CD14-positive monocyte (primary cell): ENCODE data around the gene SHB. TPM values are rescaled to one million over a fixed set of nuclear protein-coding genes. Genes with fewer than 3 reads are reported as not detected.

ENCODE experiments used
- DNase-seq, 3 donors: peaks; one replicate each; pipeline ENCODE4 v3.0.0-alpha.2; 2011 to 2022
- H2AFZ ChIP-seq: 2 replicates; pipeline ENCODE4 v1.6.0; 2012; ENCODE audit warnings: mild to moderate bottlenecking, low read depth, low read length, inconsistent platforms; ENCODE audit not compliant: insufficient read depth, poor library complexity, severe bottlenecking
- H3K27ac ChIP-seq, 2 donors: 1 replicate in 1 of 2; 2 replicates in 1 of 2; pipeline ENCODE4 v1.5.1; 2012 to 2013; ENCODE audit warnings: low read length in 2 of 2, control low read depth in 1 of 2, inconsistent platforms in 1 of 2, low read depth in 1 of 2, mild to moderate bottlenecking in 1 of 2
- H3K27me3 ChIP-seq, 2 donors: one replicate each; pipeline versions ENCODE4 v1.6.0 to v1.6.1; 2011 to 2013; ENCODE audit warnings: low read length in 2 of 2; ENCODE audit not compliant: control insufficient read depth in 2 of 2, insufficient read depth in 2 of 2
- H3K36me3 ChIP-seq, 2 donors: replicated peaks in 1 of 2; 1 replicate in 1 of 2; 2 replicates in 1 of 2; pipeline versions ENCODE4 v1.5.1 to v1.6.1; 2012 to 2013; ENCODE audit warnings: low read length in 2 of 2, control low read depth in 1 of 2, inconsistent platforms in 1 of 2, mild to moderate bottlenecking in 1 of 2; ENCODE audit not compliant: insufficient read depth in 2 of 2, control insufficient read depth in 1 of 2
- H3K4me1 ChIP-seq, 2 donors: 1 replicate in 1 of 2; 2 replicates in 1 of 2; pipeline versions ENCODE4 v1.5.1 to v1.6.1; 2012 to 2013; ENCODE audit warnings: low read length in 2 of 2, control low read depth in 1 of 2, inconsistent platforms in 1 of 2, mild to moderate bottlenecking in 1 of 2, moderate library complexity in 1 of 2; ENCODE audit not compliant: insufficient read depth in 2 of 2, control insufficient read depth in 1 of 2
- H3K4me2 ChIP-seq: replicated peaks from 2 replicates; pipeline ENCODE3; 2012; ENCODE audit warnings: low read length, moderate library complexity, mild to moderate bottlenecking; ENCODE audit not compliant: poor library complexity, severe bottlenecking; ENCODE audit errors: extremely low read depth
- H3K4me3 ChIP-seq, 3 experiments: fragments of 200-600 bp in 1 of 3; sonication (generic) in 1 of 3; replicated peaks in 1 of 3; 1 replicate in 2 of 3; 2 replicates in 1 of 3; pipeline ENCODE4 v1.5.1; 2011 to 2013; ENCODE audit warnings: low read length in 3 of 3, mild to moderate bottlenecking in 3 of 3, control low read depth in 2 of 3, low read depth in 2 of 3, inconsistent platforms in 1 of 3, moderate library complexity in 1 of 3
- H3K79me2 ChIP-seq: 2 replicates; pipeline ENCODE4 v1.6.0; 2012; ENCODE audit warnings: mild to moderate bottlenecking, control low read depth, inconsistent platforms, low read length, moderate library complexity; ENCODE audit not compliant: insufficient read depth
- H3K9ac ChIP-seq: 2 replicates; pipeline ENCODE4 v1.6.0; 2017; ENCODE audit warnings: low read length, mild to moderate bottlenecking; ENCODE audit not compliant: insufficient read depth, poor library complexity, severe bottlenecking
- H3K9me3 ChIP-seq, 2 donors: replicated peaks in 1 of 2; 1 replicate in 1 of 2; 2 replicates in 1 of 2; pipeline versions ENCODE4 v1.5.1 to v1.6.1; 2012 to 2013; ENCODE audit warnings: low read length in 2 of 2, control low read depth in 1 of 2; ENCODE audit not compliant: control insufficient read depth in 1 of 2, insufficient read depth in 1 of 2
- H4K20me1 ChIP-seq: 2 replicates; pipeline ENCODE4 v1.6.0; 2012; ENCODE audit warnings: mild to moderate bottlenecking, low read length, control low read depth, moderate library complexity; ENCODE audit not compliant: insufficient read depth
- H3K27ac Mint-ChIP-seq, 7 donors: one replicate each; pipeline ENCODE4 v1.8.0; 2020; ENCODE audit warnings: mild to moderate bottlenecking in 7 of 7, mixed read lengths in 7 of 7, moderate library complexity in 6 of 7, inconsistent platforms in 2 of 7
- H3K27me3 Mint-ChIP-seq, 3 donors: one replicate each; pipeline ENCODE4 v1.8.0; 2021 to 2022; ENCODE audit warnings: low read depth in 3 of 3, mild to moderate bottlenecking in 3 of 3, mixed read lengths in 3 of 3, moderate library complexity in 3 of 3, inconsistent platforms in 1 of 3
- H3K36me3 Mint-ChIP-seq, 2 donors: one replicate each; pipeline ENCODE4 v1.8.0; 2020; ENCODE audit warnings: mixed read lengths in 2 of 2, inconsistent platforms in 1 of 2, mild to moderate bottlenecking in 1 of 2
- H3K4me1 Mint-ChIP-seq: one replicate; pipeline ENCODE4 v1.8.0; 2020; ENCODE audit warnings: mild to moderate bottlenecking, mixed read lengths
- H3K4me3 Mint-ChIP-seq, 2 donors: one replicate each; pipeline ENCODE4 v1.8.0; 2020; ENCODE audit warnings: mild to moderate bottlenecking in 2 of 2, mixed read lengths in 2 of 2, moderate library complexity in 1 of 2
- H3K9me3 Mint-ChIP-seq, 7 donors: one replicate each; pipeline ENCODE4 v1.8.0; 2020 to 2022; ENCODE audit warnings: mixed read lengths in 7 of 7, mild to moderate bottlenecking in 6 of 7, moderate library complexity in 6 of 7, inconsistent platforms in 2 of 7
- WGBS: methylation state at CpG from one replicate; pipeline ENCODE4 v1.1.5; 2013; ENCODE audit warnings: missing lambda C conversion rate; ENCODE audit not compliant: insufficient coverage; 5-methylcytosine and 5-hydroxymethylcytosine counted together
- intact Hi-C, 2 donors: fragments of 100-400 bp; cut with micrococcal nuclease; formaldehyde crosslinking; loops; one replicate each; pipeline versions ENCODE4 v1.15.0 to v1.15.1; 2023
- polyA plus RNA-seq, 3 donors: library from polyadenylated mRNA; depleted of rRNA in 1 of 3; unstranded in 2 of 3; stranded (reverse) in 1 of 3; fragments of 300-500 nt in 2 of 3; fragments of >200 nt in 1 of 3; fragmentation: Illumina TruSeq in 2 of 3; gene quantifications; 1 replicate in 2 of 3; 2 replicates in 1 of 3; pipeline ENCODE4 v1.2.3, GENCODE V29; 2012 to 2021
- TF ChIP-seq, protein P1 (sequence below): fragments of 200-600 bp; IDR thresholded peaks from one replicate; pipeline ENCODE4 v1.8.0; 2022; ENCODE audit warnings: antibody characterized with exemption, mild to moderate bottlenecking

The SHB gene
- polyA plus RNA-seq, 3 donors: 0.27 to 1.3 (median 0.31) TPM

DNA sequence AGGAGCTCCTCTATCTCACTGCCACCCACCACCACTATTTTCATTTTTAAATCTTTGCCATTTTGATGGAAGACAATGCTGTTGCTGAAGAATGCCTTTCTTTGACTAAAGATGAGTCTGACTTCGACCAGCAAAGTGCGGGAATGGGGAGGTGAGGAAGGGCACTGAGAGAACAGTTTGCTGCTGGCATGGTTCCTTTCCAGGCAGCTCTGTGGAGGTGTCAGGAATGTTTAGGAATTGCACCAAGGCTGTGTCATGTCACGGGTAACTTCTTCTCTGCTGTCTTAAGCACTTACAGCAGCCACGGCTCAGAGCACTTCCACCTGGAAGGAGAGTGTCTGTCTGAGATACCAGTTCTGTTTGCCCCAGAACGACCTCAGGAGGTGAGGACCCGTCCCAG is 41.4 kb upstream of the SHB start:
- H3K4me3 Mint-ChIP-seq: no peak overlapping the region
- H3K27ac Mint-ChIP-seq: no peak overlapping the region
- no peaks in the 10 kb centered on the region for H3K9me3 ChIP-seq
- H3K27me3 Mint-ChIP-seq: peaks cover 5 to 23% (median 6%) of the 10 kb centered on the region in 3 donors
- intact Hi-C loops: no loop called here
- 89% methylated on average over 4 of the region's 6 CpGs for WGBS
- H3K36me3 Mint-ChIP-seq: no peaks in the 10 kb centered on the region
- no peak overlapping the region for H3K9ac ChIP-seq
- no peak overlapping the region for H3K4me3 ChIP-seq
- peaks cover 0 to 1% (median 0%) of the 10 kb centered on the region in 7 donors for H3K9me3 Mint-ChIP-seq
- no peak for DNase-seq
- TF ChIP-seq, protein P1, sequence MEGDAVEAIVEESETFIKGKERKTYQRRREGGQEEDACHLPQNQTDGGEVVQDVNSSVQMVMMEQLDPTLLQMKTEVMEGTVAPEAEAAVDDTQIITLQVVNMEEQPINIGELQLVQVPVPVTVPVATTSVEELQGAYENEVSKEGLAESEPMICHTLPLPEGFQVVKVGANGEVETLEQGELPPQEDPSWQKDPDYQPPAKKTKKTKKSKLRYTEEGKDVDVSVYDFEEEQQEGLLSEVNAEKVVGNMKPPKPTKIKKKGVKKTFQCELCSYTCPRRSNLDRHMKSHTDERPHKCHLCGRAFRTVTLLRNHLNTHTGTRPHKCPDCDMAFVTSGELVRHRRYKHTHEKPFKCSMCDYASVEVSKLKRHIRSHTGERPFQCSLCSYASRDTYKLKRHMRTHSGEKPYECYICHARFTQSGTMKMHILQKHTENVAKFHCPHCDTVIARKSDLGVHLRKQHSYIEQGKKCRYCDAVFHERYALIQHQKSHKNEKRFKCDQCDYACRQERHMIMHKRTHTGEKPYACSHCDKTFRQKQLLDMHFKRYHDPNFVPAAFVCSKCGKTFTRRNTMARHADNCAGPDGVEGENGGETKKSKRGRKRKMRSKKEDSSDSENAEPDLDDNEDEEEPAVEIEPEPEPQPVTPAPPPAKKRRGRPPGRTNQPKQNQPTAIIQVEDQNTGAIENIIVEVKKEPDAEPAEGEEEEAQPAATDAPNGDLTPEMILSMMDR: no peak
- H3K79me2 ChIP-seq: no peaks in the 10 kb centered on the region
- peaks cover 2% of the 10 kb centered on the region in 2 donors for H3K27me3 ChIP-seq
- no peak overlapping the region for H2AFZ ChIP-seq
- no peaks in the 10 kb centered on the region for H4K20me1 ChIP-seq
- no peaks in the 10 kb centered on the region for H3K36me3 ChIP-seq
- no peaks in the 10 kb centered on the region for H3K4me1 Mint-ChIP-seq
- no peak overlapping the region for H3K4me2 ChIP-seq
- H3K4me1 ChIP-seq: no peaks in the 10 kb centered on the region
- H3K27ac ChIP-seq: no peak overlapping the region

DNA sequence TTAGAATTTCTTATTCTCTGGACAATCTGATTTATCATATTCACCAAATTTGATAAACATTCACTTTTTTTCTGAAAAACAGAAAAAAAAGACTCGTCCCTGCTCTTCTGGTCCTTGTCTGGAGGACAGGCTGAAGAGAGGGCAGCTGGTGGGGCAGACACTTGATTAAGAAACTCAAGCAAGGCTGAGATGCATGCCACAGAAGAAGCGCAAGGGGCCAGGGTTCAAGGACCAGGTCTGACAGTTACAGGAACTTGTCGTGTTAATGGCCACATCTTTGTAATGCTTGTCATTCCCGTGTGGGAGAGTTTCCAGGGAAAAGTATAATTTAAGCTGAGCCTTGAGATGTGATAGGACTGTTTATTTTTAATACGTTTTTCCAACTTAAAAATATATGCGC is 40.6 kb upstream of the SHB start:
- no peak for DNase-seq
- Histone ChIP-seq H3K9ac (no peak overlapping the region), H3K36me3 (no peaks in the 10 kb centered on the region), H3K27ac (no peak overlapping the region), H3K4me2 (no peak overlapping the region), H2AFZ (no peak overlapping the region), H3K79me2 (no peaks in the 10 kb centered on the region), H3K4me3 (no peak overlapping the region), H3K4me1 (no peaks in the 10 kb centered on the region), H4K20me1 (no peaks in the 10 kb centered on the region), H3K9me3 (no peaks in the 10 kb centered on the region), H3K27me3 (no peaks in the 10 kb centered on the region)
- intact Hi-C loops: no loop called here
- no peaks in the 10 kb centered on the region for H3K36me3 Mint-ChIP-seq
- H3K27me3 Mint-ChIP-seq: peaks cover 3 to 18% (median 6%) of the 10 kb centered on the region in 3 donors
- WGBS: 95% methylated on average over 3 of the region's 6 CpGs
- H3K9me3 Mint-ChIP-seq: peaks cover 0 to 1% (median 0%) of the 10 kb centered on the region in 7 donors
- H3K27ac Mint-ChIP-seq: no peak overlapping the region
- no peaks in the 10 kb centered on the region for H3K4me1 Mint-ChIP-seq
- TF ChIP-seq, protein P1: no peak
- H3K4me3 Mint-ChIP-seq: no peak overlapping the region
